Suprapubic skin (tissue), 4 donors: ENCODE results near the gene CPXM2. TPM values are rescaled to one million over a fixed set of nuclear protein-coding genes. Genes with fewer than 3 reads are reported as not detected.

ENCODE experiments used
- DNase-seq, 2 donors: peaks; one replicate each; pipeline ENCODE4 v3.0.0-alpha.2; 2019; ENCODE audit warnings: low spot score in 2 of 2
- H3K27ac ChIP-seq: fragments of 200-600 bp; sonication (generic); one replicate; pipeline ENCODE4 v1.5.1; 2019
- H3K27me3 ChIP-seq: fragments of 200-600 bp; sonication (generic); one replicate; pipeline ENCODE4 v1.5.1; 2019
- H3K36me3 ChIP-seq: fragments of 200-600 bp; sonication (generic); one replicate; pipeline ENCODE4 v1.5.1; 2019
- H3K4me1 ChIP-seq: fragments of 200-600 bp; sonication (generic); one replicate; pipeline ENCODE4 v1.5.1; 2019
- H3K4me3 ChIP-seq: fragments of 200-600 bp; sonication (generic); one replicate; pipeline ENCODE4 v1.5.1; 2019; ENCODE audit warnings: mild to moderate bottlenecking
- H3K9me3 ChIP-seq: fragments of 200-600 bp; sonication (generic); one replicate; pipeline ENCODE4 v1.5.1; 2019
- EP300 ChIP-seq: sonication (generic); formaldehyde crosslinking; IDR thresholded peaks from one replicate; pipeline ENCODE4 v1.6.1; 2017; ENCODE audit warnings: antibody characterized with exemption
- POLR2A ChIP-seq, 2 donors: fragments of 450-650 bp; IDR thresholded peaks; one replicate each; pipeline ENCODE4 v1.6.1; 2017; ENCODE audit warnings: antibody characterized with exemption in 2 of 2, mild to moderate bottlenecking in 2 of 2, moderate library complexity in 2 of 2
- POLR2AphosphoS5 ChIP-seq, 3 donors: sonication (generic); formaldehyde crosslinking; IDR thresholded peaks; one replicate each; pipeline ENCODE4 v1.6.1; 2017; ENCODE audit warnings: antibody characterized with exemption in 3 of 3
- WGBS: methylation state at CpG from one replicate; pipeline ENCODE4 v1.1.5; 2018; 5-methylcytosine and 5-hydroxymethylcytosine counted together
- total RNA-seq, 4 donors: library from RNA; depleted of rRNA; stranded (reverse); fragments of >200 nt; gene quantifications; one replicate each; pipeline ENCODE4 v1.1.0, GENCODE V29; 2016
- TF ChIP-seq, protein P1 (sequence below), 2 donors: fragments of 200-600 bp in 1 of 2; fragments of 450-650 bp in 1 of 2; sonication (generic) in 1 of 2; IDR thresholded peaks; one replicate each; pipeline ENCODE4 v1.5.1; 2016 to 2019; ENCODE audit warnings: antibody characterized with exemption in 2 of 2, mild to moderate bottlenecking in 1 of 2, moderate library complexity in 1 of 2

CPXM2 gene
- total RNA-seq, 4 donors from 2014 or later, result 2.9 to 6.1 (median 3.7) TPM

- Histone ChIP-seq H3K36me3 (no peaks in the 10 kb centered on the region), H3K27ac (no peak overlapping the region), H3K4me1 (peaks cover 40% of the 10 kb centered on the region), H3K9me3 (no peaks in the 10 kb centered on the region), H3K27me3 (peaks cover 16% of the 10 kb centered on the region), H3K4me3 (no peak overlapping the region)
- 82% methylated on average over 3 of the region's 3 CpGs for WGBS
- TF ChIP-seq, protein P1, sequence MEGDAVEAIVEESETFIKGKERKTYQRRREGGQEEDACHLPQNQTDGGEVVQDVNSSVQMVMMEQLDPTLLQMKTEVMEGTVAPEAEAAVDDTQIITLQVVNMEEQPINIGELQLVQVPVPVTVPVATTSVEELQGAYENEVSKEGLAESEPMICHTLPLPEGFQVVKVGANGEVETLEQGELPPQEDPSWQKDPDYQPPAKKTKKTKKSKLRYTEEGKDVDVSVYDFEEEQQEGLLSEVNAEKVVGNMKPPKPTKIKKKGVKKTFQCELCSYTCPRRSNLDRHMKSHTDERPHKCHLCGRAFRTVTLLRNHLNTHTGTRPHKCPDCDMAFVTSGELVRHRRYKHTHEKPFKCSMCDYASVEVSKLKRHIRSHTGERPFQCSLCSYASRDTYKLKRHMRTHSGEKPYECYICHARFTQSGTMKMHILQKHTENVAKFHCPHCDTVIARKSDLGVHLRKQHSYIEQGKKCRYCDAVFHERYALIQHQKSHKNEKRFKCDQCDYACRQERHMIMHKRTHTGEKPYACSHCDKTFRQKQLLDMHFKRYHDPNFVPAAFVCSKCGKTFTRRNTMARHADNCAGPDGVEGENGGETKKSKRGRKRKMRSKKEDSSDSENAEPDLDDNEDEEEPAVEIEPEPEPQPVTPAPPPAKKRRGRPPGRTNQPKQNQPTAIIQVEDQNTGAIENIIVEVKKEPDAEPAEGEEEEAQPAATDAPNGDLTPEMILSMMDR (IDR thresholded peaks at IDR 0.05), result no peak
- no peak for TF ChIP-seq POLR2AphosphoS5 (IDR thresholded peaks at IDR 0.05)
- no peak for TF ChIP-seq EP300
- TF ChIP-seq POLR2A (IDR thresholded peaks at IDR 0.05), result no peak
- DNase-seq, result no peak
These were observed 3.4 kb downstream of the CPXM2 start for GRCh38 chr10:123888256-123888655.

DNA sequence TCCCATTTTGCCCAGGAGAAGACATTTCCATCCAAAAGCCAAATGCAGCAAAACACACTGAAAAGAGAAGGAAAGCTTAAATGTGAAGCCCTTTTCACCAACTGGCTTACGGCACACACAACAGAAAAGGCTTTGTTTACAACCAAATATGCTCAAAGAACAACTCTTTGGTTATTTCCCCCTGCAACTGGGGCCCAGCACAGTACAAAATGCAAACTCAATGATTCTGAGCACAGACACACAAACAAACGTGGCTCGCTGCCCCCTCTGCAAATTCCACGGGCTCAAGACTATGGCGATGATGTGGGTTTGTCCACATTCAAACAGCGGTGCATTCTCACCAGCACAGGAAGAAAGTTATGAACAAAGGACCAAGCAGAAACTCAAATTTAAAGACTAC is 5.3 kb downstream of the CPXM2 start:
- peaks cover 4% of the 10 kb centered on the region for H3K27me3 ChIP-seq
- TF ChIP-seq POLR2A (IDR thresholded peaks at IDR 0.05) (no peak), POLR2AphosphoS5 (IDR thresholded peaks at IDR 0.05) (no peak), EP300 (no peak)
- TF ChIP-seq, protein P1 (IDR thresholded peaks at IDR 0.05), result no peak
- peaks cover 40% of the 10 kb centered on the region for H3K4me1 ChIP-seq
- no peaks in the 10 kb centered on the region for H3K36me3 ChIP-seq
- H3K9me3 ChIP-seq, result no peaks in the 10 kb centered on the region
- no peak overlapping the region for H3K4me3 ChIP-seq
- no peak overlapping the region for H3K27ac ChIP-seq
- DNase-seq, result no peak
- 93% methylated on average over 6 of the region's 6 CpGs for WGBS

DNA sequence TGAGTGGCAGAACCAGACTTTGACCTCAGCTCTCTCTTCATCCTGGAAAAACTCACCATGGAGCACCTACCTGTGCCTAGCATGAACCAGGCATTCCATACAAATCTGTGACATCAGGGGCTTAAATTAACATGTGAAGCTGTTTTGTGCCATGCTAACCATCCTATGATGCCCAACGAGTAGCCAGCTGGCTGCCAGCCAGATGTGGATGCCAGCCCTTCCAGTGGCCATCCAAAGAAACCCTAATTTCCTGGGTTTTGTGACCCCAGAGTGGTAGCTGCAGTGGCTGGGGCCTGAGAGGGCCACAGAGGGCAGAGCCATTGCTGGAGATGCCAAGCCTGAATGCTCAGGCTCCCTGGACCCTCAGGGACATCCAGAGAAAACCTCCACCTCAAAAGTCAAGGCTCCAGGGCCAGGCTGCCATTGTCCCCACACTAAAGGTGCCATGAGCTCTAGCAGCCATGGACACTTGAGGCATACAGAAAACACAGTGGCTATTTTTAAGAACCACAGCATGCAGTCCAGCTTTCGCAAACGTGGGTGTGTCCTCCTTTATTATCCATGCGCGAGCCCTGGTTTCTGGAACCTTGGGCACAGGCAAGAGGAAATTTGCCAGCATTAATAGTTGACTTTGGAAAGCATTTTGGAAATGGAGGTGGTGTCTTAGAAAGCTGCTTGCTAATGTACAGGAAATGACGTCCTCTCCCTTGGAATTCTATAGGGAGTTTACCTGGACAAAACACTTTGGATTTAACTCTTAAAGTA is 6.0 kb downstream of the CPXM2 start:
- Histone ChIP-seq H3K4me1 (peaks cover 39% of the 10 kb centered on the region), H3K4me3 (no peak overlapping the region), H3K36me3 (no peaks in the 10 kb centered on the region), H3K27ac (no peak overlapping the region), H3K27me3 (no peaks in the 10 kb centered on the region), H3K9me3 (no peaks in the 10 kb centered on the region)
- TF ChIP-seq POLR2A (IDR thresholded peaks at IDR 0.05) (no peak), POLR2AphosphoS5 (IDR thresholded peaks at IDR 0.05) (no peak), EP300 (no peak)
- TF ChIP-seq, protein P1 (IDR thresholded peaks at IDR 0.05), result no peak
- peak in 1 of 2 donors; percentile 65 for DNase-seq
- 28% methylated on average over 6 of the region's 6 CpGs for WGBS

DNA sequence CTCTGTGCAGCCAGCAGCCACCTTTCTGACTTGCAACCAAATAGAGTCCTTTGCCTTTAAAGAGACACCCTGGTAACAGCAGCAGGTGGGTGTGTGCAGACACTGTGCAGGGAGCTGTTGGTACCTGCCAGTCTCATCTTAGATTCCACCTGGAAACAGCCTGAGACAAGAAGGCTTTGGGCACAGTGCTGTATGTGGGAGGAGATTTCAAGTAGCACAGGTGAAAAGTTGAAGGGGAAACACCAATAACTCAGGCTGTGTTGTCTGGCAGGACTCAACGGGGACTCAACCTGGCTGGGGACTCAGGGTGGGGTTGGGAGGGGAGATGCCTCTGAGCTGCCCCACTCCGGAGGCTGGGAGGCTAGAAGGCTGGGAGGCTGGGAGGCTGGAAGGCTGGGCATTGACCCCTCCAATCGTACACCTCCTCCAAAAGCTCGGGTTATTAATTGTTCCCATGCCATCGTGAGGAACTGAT is 6.7 kb downstream of the CPXM2 start:
- Histone ChIP-seq H3K27ac (no peak overlapping the region), H3K4me3 (no peak overlapping the region), H3K27me3 (no peaks in the 10 kb centered on the region), H3K4me1 (peaks cover 39% of the 10 kb centered on the region), H3K36me3 (no peaks in the 10 kb centered on the region), H3K9me3 (no peaks in the 10 kb centered on the region)
- 66% methylated on average over 5 of the region's 5 CpGs for WGBS
- TF ChIP-seq EP300 (no peak), POLR2AphosphoS5 (IDR thresholded peaks at IDR 0.05) (no peak), POLR2A (IDR thresholded peaks at IDR 0.05) (no peak)
- TF ChIP-seq, protein P1 (IDR thresholded peaks at IDR 0.05), result no peak
- DNase-seq, result peak in 1 of 2 donors; percentile 65

GRCh38 chr10:123884351-123884906 is 7.2 kb downstream of the CPXM2 start:
- H3K27me3 ChIP-seq, result no peaks in the 10 kb centered on the region
- DNase-seq, result no peak
- no peak overlapping the region for H3K4me3 ChIP-seq
- TF ChIP-seq EP300 (no peak), POLR2A (IDR thresholded peaks at IDR 0.05) (no peak), POLR2AphosphoS5 (IDR thresholded peaks at IDR 0.05) (no peak)
- TF ChIP-seq, protein P1 (IDR thresholded peaks at IDR 0.05), result no peak
- 63% methylated on average over 7 of the region's 7 CpGs for WGBS
- no peaks in the 10 kb centered on the region for H3K9me3 ChIP-seq
- no peak overlapping the region for H3K27ac ChIP-seq
- no peaks in the 10 kb centered on the region for H3K36me3 ChIP-seq
- peaks cover 39% of the 10 kb centered on the region for H3K4me1 ChIP-seq
